Epidermal melanocyte (primary cell): ENCODE results near the gene IGSF21.

Experiments
- DNase-seq: peaks from one replicate; pipeline ENCODE4 v3.0.0; 2011; ENCODE audit warnings: low spot score; ENCODE audit not compliant: insufficient read length

IGSF21 gene

DNA sequence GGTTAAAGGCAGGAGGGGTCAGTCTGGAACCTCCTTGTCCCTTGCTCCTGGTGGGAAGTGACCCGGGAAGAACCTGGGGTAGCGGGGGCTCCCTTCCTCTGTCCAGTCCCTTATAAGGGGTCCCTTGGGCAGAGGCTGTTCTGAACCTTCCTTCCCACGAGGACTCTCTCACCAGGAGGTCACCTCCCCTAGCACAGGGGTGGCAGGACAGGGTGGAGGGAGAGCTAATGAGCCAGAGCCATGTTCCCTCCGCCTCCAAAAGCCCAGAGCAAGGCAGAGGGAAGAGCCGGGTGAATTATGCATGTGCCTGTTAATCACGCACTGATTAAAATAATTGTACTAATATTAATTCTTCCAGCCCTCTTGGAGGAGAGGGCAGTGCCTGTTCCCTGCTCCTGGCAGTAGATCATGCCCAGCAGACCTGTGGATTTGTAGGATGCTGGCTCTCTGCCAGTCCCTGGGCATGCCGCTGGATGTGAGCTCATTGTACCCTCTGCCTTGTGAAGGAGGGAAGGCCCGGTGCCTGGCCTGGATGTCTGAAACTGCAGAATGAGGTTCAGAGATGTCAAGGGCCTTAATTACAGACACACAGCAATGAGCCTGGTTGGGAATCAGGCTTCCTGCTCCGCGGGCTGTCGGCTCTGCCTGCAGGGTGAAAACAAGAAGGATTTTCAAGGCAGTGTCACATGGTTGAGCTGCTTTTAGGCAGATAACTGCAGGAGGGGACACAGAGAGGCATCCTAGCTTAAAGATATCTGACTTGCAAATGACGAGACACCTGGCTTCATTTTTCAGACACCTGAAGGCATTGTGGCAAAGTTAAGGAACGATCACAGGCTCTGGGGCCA lies 68.2 kb downstream of the IGSF21 start:
- no peak for DNase-seq

DNA sequence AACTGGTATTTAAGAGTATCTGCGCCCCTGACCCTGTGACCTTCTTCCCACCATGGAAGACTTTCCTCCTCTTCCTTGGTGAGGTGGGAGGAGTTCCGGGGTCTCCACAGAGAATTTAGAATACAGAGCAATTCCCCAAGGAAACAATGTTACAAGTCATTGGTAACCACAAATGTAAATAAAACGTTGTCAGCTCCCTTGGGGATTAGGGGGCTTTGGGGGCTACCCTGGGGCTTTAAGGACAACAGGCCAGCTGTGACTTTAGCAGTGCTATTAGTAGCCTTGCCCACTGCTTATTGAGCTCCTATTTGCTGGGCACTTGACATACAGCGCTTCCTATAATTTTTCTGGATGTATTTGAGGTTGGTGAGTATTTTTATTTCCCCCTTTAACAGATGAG lies 69.0 kb downstream of the IGSF21 start:
- no peak for DNase-seq

DNA sequence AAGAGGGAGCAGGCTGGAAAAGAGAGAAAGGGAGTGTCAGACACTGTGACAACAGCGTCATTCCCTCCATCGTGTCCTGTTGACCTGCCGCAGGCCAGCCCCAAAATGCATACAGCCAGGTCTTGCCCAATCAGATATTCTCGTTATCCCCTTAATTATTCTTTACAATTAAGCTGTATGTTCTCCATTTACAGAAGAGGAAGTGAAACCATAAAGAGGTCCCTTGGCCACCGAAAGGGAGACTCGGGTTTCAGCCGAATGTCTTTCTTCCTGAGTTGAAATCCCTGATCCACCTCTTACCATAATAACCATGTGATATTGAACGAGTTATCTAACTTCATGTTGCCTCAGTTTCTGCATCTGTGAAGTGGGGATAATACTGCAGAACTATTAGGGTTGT lies 70.5 kb downstream of the IGSF21 start:
- DNase-seq = no peak

DNA sequence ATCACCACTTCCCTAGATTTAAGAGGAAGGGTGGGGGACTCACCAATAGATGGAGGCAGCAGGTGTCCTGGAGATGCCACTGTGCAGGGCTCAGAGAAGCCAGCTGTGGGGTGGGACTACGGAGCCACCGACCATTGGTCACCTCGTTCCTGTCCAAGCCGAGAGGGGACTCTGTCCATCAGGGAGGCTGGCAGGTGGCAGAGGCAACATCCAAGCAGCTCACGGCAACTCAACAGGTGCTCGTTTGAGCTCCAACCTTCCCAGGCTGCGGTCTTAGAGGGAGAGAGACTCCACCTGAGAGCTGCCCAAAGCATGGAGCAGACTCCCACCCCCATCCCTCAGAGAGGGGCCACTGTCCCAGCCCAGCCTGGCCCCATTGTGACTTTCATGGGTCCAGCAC lies 71.4 kb downstream of the IGSF21 start:
- DNase-seq = no peak

DNA sequence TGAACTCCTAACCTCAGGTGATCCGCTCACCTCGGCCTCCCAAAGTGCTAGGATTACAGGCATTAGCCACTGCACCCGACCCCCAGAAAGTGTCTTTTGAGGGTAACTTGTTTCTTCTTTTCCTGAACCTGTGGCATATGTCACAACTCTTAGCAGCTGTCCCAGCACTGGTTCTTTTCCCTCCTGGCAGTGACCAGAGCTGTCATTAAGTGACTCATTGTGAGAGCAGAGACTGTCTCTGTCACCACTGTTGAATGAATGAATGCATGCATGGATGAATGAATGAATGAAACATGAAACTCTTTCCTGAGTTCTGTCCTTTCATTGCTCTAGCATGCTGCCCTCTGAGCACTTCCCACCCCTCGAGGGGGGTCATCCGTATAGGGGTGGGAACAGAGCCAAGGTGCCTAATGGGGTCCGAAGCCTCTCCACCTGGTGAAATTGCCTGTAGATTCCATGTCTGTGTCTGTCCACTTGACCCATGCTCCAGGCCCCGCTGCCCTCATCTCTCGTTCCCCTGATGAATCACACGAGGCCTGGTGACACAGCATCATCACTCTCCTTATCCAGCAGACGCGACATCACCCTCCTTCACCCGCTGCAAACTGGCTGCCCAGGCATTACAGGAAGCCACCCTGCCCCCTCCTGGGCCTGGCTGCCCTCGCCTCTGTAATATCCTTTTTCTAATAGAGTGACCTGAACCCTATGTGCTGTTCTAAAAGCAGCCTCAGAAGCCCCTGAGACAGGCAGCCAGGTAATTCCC lies 75.0 kb downstream of the IGSF21 start:
- no peak for DNase-seq

DNA sequence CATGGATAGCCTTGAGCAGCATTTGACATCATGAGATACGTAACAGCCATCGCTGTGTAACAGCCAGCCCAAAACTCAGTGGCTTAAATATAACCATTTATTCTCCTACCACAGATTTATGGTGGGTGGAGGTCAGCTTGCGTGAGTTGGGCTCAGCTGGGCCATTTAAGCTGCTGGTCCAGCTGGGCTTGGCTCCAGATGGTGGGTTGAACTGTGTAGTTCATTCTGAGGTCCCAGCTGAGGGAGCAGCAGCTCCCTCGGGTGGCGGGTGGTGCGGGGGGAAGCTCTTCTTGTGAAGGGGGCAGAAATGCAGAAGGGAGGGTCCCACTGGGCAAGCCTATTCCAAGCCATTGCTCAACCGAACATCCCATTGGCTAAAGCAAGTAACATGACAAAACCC lies 75.9 kb downstream of the IGSF21 start:
- DNase-seq = no peak

DNA sequence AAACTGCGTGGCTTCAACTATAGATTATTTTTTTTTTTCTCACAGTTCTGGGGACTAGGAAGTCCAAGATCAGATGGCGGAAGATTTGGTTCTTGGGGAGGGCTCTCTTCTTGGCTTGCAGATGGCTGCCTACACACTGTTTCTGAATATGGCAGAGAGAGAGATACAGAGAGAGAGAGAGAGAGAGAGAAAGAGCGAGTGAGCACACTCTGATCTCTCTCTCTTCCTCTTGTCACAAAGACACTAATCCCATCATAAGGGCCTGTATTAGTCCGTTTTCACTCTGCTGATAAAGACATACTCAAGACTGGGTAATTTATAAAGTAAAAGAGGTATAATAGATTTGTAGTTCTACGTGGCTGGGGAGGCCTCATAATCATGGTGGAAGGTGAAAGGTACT lies 79.5 kb downstream of the IGSF21 start:
- DNase-seq = no peak

DNA sequence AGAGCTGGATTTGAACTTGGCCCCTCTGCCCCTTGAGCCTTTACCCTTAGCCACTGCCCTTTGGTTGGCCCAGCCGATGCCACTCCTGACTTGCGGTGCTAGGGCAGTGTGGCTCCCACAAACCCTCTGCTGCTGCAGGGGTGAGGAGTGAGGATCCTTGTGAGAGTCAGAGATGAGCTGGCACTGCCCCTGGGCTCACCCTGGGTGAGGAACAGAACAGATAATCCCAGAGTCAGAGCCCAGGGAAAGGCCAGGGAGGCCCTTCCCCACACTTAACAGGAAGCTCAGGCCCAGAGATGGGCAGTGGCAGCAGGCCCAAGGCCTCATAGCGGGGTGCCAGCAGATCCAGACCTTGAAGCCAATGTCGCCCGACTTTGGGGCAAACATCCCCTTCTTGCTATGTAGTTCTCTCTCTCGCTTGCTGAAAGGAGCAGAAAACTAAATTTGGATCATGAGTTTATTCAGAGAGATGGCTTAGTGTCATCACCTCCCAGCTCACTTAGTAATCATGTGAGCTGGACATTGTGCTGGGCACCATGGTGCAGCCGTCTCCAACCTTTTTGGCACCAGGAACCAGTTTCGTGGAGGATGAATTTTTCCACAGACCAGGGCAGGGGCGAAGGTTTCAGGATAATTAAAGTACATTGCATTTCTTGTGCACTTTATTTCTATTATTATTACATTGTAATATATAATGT lies 81.4 kb downstream of the IGSF21 start:
- no peak for DNase-seq

DNA sequence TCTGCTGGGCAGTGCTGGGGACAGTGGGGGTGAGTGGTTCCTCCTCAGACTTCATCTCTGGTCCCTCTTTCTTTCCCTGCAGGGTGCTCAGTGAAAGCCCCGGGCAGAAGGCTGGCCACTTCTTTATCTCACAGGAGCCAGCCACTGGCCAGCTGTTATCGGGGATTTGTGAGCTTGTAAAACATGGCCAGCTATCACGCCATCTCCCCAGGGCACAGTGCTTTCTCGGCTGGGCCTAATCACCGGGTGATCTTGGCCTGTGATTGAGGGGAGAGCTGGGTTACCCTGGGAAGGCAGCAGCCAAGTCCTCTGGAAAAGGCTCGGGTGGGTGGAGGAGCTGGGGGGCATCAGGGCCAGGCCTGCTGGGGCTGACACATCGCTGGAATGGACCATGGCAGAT lies 83.0 kb downstream of the IGSF21 start:
- DNase-seq = no peak

DNA sequence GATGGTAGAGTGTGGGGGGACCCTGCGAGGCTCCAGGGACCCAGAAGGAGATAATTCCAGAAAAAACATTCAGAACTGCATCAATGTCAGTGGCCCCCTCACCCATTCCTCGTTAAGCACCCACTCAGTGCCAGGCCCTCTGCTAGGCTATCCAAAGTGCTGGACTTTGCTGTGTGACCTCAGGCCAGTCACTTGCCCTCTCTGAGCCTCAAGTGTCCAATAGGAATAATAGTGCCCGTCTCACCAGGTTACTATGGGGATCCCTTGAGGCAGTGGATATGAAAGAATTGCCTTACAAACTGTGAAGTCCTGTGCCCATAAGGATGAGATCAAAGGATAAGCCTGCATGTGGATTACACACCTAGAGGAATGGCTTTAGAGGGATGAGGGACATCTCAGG lies 83.4 kb downstream of the IGSF21 start:
- no peak for DNase-seq

DNA sequence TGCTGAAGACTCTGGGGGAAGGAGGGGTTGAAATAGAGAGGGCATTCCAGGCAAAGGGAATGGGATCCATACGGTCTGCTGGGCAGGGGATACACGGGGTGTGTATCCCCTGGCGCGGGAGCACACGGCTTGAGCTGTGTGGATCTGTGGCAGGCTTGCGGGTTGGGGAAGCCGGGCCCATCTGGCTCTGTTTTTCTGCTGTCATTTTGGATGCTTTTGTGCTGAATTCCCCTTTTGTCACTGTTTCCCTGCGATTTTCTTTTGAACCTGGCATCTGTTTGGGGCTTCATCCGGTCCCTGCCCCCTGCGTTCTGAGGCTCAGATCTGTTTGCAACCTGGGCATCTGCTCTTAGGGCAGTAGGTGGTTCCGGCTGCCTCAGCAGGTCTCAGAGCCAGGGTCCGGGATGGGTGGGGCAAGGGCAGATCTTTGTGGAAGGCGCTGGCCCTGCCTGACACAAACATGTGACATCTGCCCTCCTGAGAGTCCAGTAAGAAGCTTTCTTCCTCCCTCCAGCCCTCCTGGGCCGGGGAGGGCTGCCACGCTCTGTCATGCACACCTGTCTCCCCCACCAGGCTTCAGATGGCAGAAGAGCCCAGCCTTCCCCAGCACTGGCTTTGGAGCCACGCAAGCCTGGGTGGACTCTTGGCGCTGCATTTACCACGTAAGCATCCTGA lies 84.0 kb downstream of the IGSF21 start:
- DNase-seq = no peak

DNA sequence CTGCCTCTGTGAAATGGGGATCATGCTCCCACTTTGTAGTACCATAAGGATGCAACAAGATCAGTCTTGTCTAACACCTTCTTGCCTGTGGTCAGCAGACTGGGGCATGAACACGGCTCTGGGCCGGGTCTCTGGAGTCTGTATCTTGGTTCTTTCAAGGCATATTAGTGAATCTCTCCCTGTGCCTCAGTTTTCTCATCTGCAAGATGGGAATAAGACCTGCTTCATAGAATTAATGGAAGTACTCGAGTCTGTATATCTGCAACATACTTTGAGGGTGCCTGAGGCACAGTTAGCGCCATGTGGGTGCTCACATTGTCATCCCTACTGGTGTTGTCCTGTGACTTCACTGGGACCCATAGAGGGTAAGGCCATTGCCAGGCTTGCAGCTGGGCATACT lies 84.6 kb downstream of the IGSF21 start:
- DNase-seq = no peak

DNA sequence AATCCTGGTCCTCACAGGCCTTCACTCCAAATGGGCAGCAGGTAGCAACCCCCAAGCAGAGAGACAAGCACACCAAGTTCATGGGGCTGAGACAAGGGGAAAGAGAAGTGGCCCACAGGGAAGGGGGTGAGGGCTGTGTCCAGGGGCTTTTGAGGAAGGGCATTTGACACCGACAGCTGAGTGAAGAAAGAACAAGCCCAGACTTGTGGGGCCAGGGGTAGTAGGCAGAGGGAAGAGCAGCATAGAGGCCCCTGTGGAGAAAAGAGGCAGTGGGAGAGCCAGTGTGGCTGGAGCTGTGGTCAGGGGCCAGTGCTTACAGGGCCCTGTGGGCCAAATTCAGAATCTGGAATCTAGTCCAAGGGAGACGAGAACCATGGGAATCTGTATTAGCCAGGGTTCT lies 85.4 kb downstream of the IGSF21 start:
- DNase-seq = no peak

DNA sequence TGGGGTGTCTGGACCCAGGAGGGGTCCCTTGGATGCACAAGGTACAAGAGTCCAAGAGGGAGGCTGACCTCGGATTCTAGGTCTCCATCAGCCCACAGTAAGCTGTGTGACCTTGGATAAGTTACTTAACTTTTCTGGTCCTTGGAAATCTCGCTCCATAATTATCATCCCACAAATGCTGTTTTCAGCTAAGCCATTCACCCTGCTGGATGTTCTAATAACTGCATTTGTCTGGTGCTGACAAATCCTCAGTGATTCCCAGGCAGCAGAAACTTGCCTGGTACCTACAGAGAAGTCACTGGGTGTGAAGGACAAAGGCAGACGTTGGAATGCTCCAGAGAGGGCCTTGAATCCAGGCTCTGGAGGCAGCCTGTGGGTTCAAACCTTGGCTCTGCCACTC lies 89.7 kb downstream of the IGSF21 start:
- DNase-seq = no peak

DNA sequence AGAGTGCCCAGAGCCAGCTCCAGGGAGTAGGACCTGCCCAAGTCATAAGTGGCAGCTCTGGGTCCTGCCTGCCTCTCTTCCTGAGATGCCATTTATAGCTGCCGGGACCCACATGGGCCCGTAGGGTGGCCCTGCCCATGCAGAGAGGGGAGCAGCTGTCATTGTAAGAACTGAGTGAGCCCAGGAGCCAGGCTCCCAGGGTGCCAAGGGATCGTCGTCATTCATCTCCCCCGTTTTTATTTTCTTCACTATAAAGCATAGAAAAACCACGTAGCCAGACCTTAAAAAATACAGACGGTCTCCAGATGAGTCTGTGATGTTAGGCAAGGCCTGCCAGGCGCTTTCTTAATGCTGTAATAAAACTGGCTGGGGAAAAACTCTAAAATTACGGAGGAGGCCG lies 90.7 kb downstream of the IGSF21 start:
- no peak for DNase-seq

DNA sequence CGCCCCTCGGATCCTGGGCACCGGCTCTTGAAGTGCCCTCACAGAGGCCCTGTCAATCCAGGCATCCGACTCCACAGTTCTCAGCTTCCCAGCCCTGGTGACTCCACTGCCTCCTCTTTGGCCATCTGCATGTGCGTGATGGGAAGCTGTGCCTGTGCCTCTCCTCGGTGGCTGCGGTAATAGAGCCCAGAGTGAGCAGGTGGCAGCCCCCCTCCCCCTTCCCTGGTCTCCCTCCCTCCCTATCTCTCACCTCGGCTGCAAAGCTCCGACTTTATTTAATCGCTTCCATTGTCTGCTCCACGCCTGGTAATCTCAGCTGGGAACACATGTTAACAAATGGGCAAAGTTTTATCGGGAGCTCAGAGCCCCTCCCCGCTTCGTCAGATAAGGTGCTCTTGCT lies 91.9 kb downstream of the IGSF21 start:
- no peak for DNase-seq

DNA sequence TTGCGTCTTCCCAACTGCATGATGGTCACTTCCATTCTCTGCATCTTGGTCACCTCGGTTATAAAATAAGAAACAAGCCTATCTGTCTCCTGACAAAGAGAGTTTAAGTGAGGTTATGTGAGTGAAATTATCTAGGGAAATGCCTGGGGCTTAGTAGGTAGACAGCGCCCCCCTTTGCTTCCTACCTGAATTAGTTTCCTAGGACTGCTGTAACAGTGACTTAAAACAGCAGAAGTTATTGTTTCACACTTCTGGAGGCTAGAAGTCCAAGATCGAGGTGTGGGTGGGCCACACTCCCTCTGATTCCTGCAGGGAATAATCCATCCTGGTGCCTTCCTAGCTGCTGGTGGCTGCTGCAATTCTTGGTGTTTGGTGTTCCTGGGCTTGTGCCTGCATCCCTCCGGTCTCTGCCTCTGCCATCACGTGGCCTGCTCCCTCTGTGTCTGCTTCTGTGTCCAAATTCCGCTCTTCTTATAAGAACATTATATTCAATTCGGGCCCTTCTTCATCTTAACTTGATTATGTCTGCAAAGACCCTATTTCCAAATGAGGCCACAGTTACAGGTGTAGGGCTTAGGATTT lies 92.6 kb downstream of the IGSF21 start:
- DNase-seq = no peak

DNA sequence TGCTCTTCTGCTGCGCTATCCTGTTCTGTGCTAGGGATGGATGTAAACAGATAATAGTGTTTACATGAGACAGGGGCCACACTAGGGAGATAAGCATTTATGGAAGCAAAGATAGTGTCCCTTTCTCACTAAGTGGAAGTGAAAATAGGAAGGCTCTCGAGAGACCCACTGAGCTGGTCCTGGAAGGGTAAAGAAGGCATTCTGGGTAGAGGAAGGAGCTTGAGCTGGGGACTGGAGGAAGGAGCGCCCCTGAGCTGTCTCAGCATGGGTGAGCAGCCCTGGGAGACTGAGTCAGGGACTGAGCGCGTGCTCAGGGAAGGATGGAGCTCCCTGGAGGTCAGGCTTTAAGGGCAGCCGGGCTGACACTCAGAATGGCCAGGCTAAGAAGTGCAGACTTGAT lies 93.3 kb downstream of the IGSF21 start:
- DNase-seq = no peak

DNA sequence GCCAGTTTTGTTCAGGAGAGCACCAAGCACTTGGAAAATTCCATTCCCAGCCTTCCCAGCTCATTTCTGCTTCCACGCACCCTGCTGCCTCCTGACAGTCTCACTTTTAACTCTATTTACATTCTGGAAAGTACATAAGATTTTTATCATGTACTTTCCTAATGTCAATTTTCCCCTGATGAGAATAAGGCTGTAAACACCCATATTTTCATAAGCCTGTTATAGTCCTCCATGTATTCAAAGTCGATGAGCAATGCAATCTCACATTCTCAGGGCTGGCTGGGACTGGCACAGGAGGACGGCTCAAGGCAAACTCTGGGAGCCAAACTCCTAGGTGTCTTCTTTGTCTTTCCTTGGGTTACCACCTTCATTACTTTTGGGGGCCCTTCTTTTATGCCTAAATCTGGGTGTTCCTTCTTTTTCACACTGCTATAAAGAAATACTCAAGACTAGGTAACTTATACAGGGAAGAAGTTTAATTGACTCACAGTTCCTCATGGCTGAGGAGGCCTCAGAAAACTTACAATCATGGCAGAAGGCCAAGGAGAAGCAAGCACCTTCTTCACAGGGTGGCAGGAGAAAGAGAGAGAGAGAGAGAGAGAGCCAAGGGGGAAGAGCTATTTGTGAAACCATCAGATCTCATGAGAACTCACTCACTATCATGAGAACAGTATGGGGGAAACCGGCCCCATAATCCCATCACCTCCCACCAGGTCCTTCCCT lies 94.6 kb downstream of the IGSF21 start:
- no peak for DNase-seq

DNA sequence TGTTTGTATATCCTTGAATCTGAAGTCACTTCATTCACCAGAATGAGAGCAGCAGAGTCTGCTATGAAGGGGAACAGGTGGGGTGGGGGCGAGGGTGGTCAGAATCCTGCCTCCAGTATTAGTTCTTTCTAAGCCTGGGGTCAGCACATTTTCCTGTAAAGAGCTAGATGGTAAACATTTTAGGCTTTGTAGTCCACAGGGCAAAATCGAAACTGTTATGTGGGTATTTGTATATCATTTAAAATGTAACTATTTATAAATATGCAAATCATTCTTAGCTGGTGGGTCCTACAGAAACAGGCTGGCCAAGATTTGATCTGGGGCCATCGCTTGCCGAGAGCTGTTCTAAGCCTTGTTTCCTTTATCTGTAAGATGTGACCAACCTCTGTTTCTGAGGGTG lies 96.0 kb downstream of the IGSF21 start:
- no peak for DNase-seq

DNA sequence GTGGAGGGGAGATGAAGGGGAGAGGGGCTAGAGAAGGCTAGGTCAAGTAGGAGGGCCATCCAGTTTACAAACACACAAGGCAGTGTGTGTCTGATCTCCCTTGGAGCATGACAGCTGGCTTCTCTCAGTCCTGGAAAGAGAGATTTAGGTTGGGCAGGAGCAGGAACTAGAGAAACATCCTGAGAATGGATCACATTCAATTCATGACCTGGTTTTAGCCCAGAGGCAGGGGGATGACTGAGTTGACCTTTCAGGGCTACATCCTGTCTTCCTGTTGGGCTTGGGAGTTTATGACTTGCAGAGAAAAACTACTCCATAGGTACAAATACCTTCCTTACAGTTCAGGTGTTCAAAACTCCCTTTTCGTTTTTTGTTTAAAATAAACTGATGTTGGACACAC lies 97.0 kb downstream of the IGSF21 start:
- DNase-seq = no peak
